Psoas muscle (tissue), 8 donors: ENCODE data around the gene AMBRA1. TPM values are rescaled to one million over a fixed set of nuclear protein-coding genes. Genes with fewer than 3 reads are reported as not detected.
"Not testable (repeated sequence)": the region's sequence is repeated elsewhere in the genome, so short reads cannot be mapped to it uniquely, and the experiment has no call there.

Experiments used
- ATAC-seq, 4 donors: fragments of 200-7000 bp; cut with Tn5 transposase; one replicate each; pipeline ENCODE4 v1.9.1; 2020; ENCODE audit warnings: moderate library complexity in 3 of 4, mild to moderate bottlenecking in 2 of 4
- DNase-seq, 2 donors: peaks; one replicate each; pipeline ENCODE4 v3.0.0-alpha.2; 2020
- H3K27ac ChIP-seq: fragments of 200-600 bp; one replicate; pipeline ENCODE4 v1.8.0; 2022
- H3K27me3 ChIP-seq, 3 donors: fragments of 200-600 bp in 1 of 3; one replicate each; pipeline versions ENCODE4 v1.6.1 to v1.8.0; 2013 to 2022; ENCODE audit warnings: low read length in 2 of 3, mild to moderate bottlenecking in 2 of 3, moderate library complexity in 1 of 3; ENCODE audit not compliant: insufficient read depth in 3 of 3
- H3K36me3 ChIP-seq, 2 donors: fragments of 200-600 bp in 1 of 2; one replicate each; pipeline versions ENCODE4 v1.6.1 to v1.8.0; 2013 to 2022; ENCODE audit warnings: low read depth in 1 of 2, mild to moderate bottlenecking in 1 of 2, moderate library complexity in 1 of 2; ENCODE audit not compliant: insufficient read depth in 1 of 2
- H3K4me1 ChIP-seq: fragments of 200-600 bp; one replicate; pipeline ENCODE4 v1.8.0; 2022
- H3K4me3 ChIP-seq: fragments of 200-600 bp; one replicate; pipeline ENCODE4 v1.8.0; 2022; ENCODE audit warnings: mild to moderate bottlenecking
- H3K9me3 ChIP-seq: fragments of 200-600 bp; one replicate; pipeline ENCODE4 v1.8.0; 2022
- WGBS, 3 donors: extraction: QIAGEN DNeasy Blood & Tissue Kit; methylation state at CpG; one replicate each; pipeline versions ENCODE4 v1.1.6 to v1.1.7; 2013; 5-methylcytosine and 5-hydroxymethylcytosine counted together
- intact Hi-C, 2 donors: fragments of 100-400 bp; cut with DNase I; formaldehyde crosslinking; loops; one replicate each; pipeline versions ENCODE4 v1.11.0 to v1.14.2; 2022
- polyA plus RNA-seq, 3 donors: library from polyadenylated mRNA; stranded (reverse); fragments of 200-250 nt; gene quantifications; one replicate each; pipeline ENCODE4 v1.2.3, GENCODE V29; 2013
- total RNA-seq, 4 donors: library from RNA; stranded (reverse); fragmentation: NEBNext Ultra II Directional in 2 of 4; extraction: Animal tissue kit (Norgen Biotek cat#: 25700) in 2 of 4; gene quantifications; one replicate each; pipeline versions ENCODE4 v1.2.1 to v1.2.4, GENCODE V29; 2021 to 2023
- TF ChIP-seq, protein P1 (sequence below): fragments of 200-600 bp; IDR thresholded peaks from one replicate; pipeline ENCODE4 v1.8.0; 2022; ENCODE audit warnings: antibody characterized with exemption
- donor health status: healthy with polysubstance abuse.
- donor health status: DM: no; HTN: no; CAD: no; lungs with moderate emphysema.
- donor health status: Bipolar disorder and iron deficiency.
- donor health status: healthy.
- donor health status: DM: yes; HTN: yes; CAD: no.
- donor health status: DM: no; HTN: no; CAD: no.
- donor health status: DM: no; HTN: no; CAD: no.
- donor health status: DM: yes; HTN: yes; CAD: no.

Gene AMBRA1
- total and polyA plus RNA-seq, 7 donors: 5.1 to 23.5 (median 10.8) TPM

DNA sequence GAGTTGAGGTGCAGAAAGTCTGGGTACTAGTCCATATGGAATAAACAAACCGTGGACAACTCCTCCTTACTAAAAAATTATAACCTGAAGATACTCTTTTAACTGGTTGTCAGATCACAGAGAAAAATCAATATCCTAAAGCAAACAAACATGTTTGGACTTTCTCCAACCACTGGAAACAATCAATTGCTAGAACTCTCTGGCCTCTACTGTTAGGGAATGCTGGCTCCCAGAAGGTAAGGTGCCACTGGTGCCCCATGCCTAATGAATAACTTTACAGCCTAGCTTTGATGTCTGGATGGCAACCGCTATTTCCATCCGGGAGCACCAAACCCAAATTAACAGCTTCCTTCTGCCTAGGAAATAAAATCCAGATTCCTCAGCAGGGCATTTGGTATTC, 74.5 kb downstream of the AMBRA1 start:
- H3K27me3 ChIP-seq: no peaks in the 10 kb centered on the region
- DNase-seq (no peak), ATAC-seq (no peak)
- no peaks in the 10 kb centered on the region for H3K9me3 ChIP-seq
- TF ChIP-seq, protein P1, sequence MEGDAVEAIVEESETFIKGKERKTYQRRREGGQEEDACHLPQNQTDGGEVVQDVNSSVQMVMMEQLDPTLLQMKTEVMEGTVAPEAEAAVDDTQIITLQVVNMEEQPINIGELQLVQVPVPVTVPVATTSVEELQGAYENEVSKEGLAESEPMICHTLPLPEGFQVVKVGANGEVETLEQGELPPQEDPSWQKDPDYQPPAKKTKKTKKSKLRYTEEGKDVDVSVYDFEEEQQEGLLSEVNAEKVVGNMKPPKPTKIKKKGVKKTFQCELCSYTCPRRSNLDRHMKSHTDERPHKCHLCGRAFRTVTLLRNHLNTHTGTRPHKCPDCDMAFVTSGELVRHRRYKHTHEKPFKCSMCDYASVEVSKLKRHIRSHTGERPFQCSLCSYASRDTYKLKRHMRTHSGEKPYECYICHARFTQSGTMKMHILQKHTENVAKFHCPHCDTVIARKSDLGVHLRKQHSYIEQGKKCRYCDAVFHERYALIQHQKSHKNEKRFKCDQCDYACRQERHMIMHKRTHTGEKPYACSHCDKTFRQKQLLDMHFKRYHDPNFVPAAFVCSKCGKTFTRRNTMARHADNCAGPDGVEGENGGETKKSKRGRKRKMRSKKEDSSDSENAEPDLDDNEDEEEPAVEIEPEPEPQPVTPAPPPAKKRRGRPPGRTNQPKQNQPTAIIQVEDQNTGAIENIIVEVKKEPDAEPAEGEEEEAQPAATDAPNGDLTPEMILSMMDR: no peak
- intact Hi-C loops: no loop called here
- 64 to 77% (median 74%) methylated on average over 3 of the region's 3 CpGs for WGBS, 3 donors
- H3K4me3 ChIP-seq: no peak overlapping the region
- peaks cover 23% of the 10 kb centered on the region for H3K4me1 ChIP-seq
- no peaks in the 10 kb centered on the region for H3K36me3 ChIP-seq
- no peak overlapping the region for H3K27ac ChIP-seq

GRCh38 chr11:46518928-46519327, 74.9 kb downstream of the AMBRA1 start:
- H3K4me1 ChIP-seq: peaks cover 22% of the 10 kb centered on the region
- 88 to 94% (median 89%) methylated on average over 7 of the region's 7 CpGs for WGBS, 3 donors
- intact Hi-C loops, H3K27me3 ChIP-seq, H3K36me3 ChIP-seq, H3K27ac ChIP-seq, H3K9me3 ChIP-seq, DNase-seq, ATAC-seq, H3K4me3 ChIP-seq: not testable (repeated sequence)

GRCh38 chr11:46514370-46514769, 79.5 kb downstream of the AMBRA1 start:
- Histone ChIP-seq H3K36me3 (no peaks in the 10 kb centered on the region), H3K27me3 (no peaks in the 10 kb centered on the region), H3K4me1 (peaks cover 8% of the 10 kb centered on the region), H3K9me3 (no peaks in the 10 kb centered on the region), H3K27ac (no peak overlapping the region), H3K4me3 (no peak overlapping the region)
- TF ChIP-seq, protein P1: no peak
- DNase-seq (no peak), ATAC-seq (no peak)
- intact Hi-C loops: no loop called here
- 91 to 94% (median 92%) methylated on average over 1 of the region's 1 CpG for WGBS, 3 donors

DNA sequence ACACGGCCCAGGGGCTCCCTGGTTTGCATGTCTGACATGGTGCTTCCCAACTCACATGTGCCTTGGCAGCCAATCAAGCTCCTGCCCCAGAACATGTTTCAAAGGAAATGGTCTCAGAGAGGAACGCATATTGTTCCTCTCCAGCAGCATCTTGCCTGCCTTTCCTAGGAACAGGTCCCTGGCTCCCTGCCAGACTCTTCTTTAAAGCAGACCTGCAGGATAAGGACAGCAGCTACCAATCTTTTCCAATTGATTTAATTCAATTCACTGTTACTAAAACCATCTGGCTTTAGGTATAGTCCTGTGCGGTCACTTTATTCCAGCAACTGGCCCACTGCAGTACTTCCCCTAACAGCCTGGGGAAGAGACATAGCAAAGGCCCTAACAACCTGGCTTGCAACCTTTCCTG, 79.9 kb downstream of the AMBRA1 start:
- Histone ChIP-seq H3K27ac (no peak overlapping the region), H3K27me3 (no peaks in the 10 kb centered on the region), H3K4me1 (peaks cover 8% of the 10 kb centered on the region), H3K4me3 (no peak overlapping the region), H3K9me3 (no peaks in the 10 kb centered on the region), H3K36me3 (no peaks in the 10 kb centered on the region)
- DNase-seq (peak; percentile 32 to 53), ATAC-seq (peak in 1 of 4 donors; percentile 22)
- 48 to 64% (median 59%) methylated on average over 3 of the region's 3 CpGs for WGBS, 3 donors
- intact Hi-C loops: no loop called here
- TF ChIP-seq, protein P1: no peak

DNA sequence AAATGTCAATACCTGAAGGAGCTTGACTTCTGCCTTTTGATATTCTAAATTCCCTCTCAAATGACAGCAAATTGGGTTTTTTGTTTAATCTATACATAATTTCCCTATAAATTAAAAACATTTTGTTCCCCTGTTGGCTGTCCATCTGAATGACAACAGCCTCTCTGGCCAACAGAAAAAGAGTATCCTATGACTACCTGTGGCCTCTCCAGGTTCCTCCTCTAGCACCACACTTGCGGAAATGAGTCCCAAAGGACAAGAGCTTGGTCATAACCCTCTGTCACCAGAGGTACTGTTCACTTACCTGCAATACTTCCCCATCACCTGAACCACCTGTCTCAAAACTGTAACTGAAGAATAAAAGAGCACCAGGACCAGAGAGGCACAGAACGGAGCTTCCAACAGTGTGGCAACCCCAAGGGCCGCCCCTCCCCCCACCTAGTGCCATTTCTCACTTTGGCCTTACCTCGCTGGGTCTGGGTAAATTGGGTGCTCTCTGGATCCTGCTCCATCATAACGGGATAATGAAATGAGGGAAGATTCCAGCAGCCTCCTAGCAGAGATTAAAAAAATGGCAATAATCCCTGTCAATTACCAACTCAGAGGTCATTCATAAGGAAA, 81.5 kb downstream of the AMBRA1 start:
- intact Hi-C loops: no loop called here

More for the DNA sequence above, 81.5 kb downstream of the AMBRA1 start:
- no peak overlapping the region for H3K27ac ChIP-seq
- H3K36me3 ChIP-seq: peaks cover 0 to 12% of the 10 kb centered on the region in 2 donors
- peaks cover 8% of the 10 kb centered on the region for H3K4me1 ChIP-seq
- H3K9me3 ChIP-seq: no peaks in the 10 kb centered on the region
- H3K27me3 ChIP-seq: no peaks in the 10 kb centered on the region
- TF ChIP-seq, protein P1: no peak
- 92 to 97% (median 96%) methylated on average over 5 of the region's 5 CpGs for WGBS, 3 donors
- no peak for ATAC-seq
- DNase-seq: no peak
- no peak overlapping the region for H3K4me3 ChIP-seq
